Peyer's patch (tissue), 4 donors: ENCODE results near the gene EPB41L4B.

Experiments
- POLR2A ChIP-seq, 2 donors: fragments of 450-650 bp; IDR thresholded peaks; one replicate each; pipeline ENCODE4 v1.5.1; 2017; ENCODE audit warnings: antibody characterized with exemption in 2 of 2, mild to moderate bottlenecking in 2 of 2, moderate library complexity in 2 of 2
- TF ChIP-seq, protein P1 (sequence below), 6 experiments: fragments of 450-650 bp in 4 of 6; fragments of 200-600 bp in 2 of 6; sonication (generic) in 1 of 6; IDR thresholded peaks; one replicate each; pipeline ENCODE4 v1.5.1; 2017 to 2019; ENCODE audit warnings: antibody characterized with exemption in 6 of 6, mild to moderate bottlenecking in 3 of 6, moderate library complexity in 1 of 6

DNA sequence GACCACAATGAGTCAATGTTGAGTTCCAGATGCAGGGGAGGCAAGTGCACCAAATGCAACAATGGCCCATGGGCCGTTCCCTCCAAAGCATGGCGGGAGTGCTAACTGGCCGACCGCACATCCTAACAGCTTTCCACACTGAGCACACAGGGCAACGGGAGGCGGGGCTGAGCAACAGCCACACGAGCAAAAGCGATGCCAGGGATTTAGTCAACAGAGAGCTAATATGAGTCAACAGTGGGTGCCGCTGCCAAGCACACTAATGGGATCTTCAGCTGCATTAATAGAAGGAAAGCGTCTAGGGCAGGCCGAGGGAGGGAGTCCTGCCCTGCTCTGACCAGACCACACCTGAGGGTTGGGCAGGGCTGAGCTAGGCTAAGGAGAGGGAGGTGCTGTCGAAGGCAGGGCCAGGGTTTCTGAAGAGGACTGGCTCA is 4.6 kb downstream of the EPB41L4B start:
- TF ChIP-seq, protein P1, sequence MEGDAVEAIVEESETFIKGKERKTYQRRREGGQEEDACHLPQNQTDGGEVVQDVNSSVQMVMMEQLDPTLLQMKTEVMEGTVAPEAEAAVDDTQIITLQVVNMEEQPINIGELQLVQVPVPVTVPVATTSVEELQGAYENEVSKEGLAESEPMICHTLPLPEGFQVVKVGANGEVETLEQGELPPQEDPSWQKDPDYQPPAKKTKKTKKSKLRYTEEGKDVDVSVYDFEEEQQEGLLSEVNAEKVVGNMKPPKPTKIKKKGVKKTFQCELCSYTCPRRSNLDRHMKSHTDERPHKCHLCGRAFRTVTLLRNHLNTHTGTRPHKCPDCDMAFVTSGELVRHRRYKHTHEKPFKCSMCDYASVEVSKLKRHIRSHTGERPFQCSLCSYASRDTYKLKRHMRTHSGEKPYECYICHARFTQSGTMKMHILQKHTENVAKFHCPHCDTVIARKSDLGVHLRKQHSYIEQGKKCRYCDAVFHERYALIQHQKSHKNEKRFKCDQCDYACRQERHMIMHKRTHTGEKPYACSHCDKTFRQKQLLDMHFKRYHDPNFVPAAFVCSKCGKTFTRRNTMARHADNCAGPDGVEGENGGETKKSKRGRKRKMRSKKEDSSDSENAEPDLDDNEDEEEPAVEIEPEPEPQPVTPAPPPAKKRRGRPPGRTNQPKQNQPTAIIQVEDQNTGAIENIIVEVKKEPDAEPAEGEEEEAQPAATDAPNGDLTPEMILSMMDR (IDR thresholded peaks at IDR 0.05) = peak in 2 of 6 experiments; percentile 8 to 10
- peak; percentile 58 to 96 for TF ChIP-seq POLR2A (IDR thresholded peaks at IDR 0.05)
